CD4-positive, alpha-beta T cell treated with Interleukin-17A for 1 hour (primary cell): Measurements from ENCODE around the gene MYO5A.

Experiments used
- DNase-seq: peaks from one replicate; pipeline ENCODE4 v3.0.0-alpha.2; 2020

The MYO5A gene

GRCh38 chr15:52360229-52361203, 168.2 kb downstream of the MYO5A start:
- DNase-seq, result no peak

DNA sequence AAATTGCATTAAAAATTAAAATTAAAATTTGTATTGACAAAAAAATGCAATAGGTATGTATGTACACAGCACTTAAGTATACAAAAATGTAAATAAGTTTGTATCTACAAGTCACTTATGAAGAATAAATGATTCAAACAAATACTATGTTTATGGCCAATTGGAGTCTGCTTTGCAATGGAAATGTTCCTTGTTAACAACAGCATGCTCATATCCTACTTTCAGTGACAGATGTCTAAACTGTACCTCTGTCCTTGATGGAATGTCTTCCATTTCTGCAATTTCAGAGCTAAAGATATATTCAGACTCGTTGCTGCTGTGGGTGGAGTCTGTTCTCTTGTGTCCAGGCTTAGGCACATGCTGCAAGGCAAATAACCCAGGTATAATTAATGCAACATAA, 169.0 kb downstream of the MYO5A start:
- no peak for DNase-seq

DNA sequence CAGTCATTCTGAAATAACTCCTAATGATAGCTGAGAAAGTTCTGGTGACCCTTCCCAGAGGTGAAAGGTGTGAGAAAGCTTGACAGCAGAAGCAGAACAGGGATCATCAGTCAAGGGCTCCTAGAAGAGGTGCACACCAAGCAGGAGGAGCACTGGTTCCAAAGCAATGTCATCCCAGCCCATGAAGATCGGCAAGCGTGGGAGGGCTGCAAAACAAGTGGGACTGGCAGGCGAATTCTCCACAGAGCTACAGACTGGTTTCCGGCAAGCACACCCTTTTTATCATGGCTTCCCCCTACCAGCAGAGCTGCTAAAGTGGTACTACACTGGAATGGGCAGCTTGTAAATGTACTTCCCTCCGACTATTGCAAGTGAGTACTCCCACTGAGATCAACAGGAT, 170.7 kb downstream of the MYO5A start:
- DNase-seq, result no peak

- DNase-seq, result no peak
Observed at GRCh38 chr15:52352086-52352485, 176.6 kb downstream of the MYO5A start.

- DNase-seq, result no peak
Observed at GRCh38 chr15:52351206-52351908, 177.3 kb downstream of the MYO5A start.

DNA sequence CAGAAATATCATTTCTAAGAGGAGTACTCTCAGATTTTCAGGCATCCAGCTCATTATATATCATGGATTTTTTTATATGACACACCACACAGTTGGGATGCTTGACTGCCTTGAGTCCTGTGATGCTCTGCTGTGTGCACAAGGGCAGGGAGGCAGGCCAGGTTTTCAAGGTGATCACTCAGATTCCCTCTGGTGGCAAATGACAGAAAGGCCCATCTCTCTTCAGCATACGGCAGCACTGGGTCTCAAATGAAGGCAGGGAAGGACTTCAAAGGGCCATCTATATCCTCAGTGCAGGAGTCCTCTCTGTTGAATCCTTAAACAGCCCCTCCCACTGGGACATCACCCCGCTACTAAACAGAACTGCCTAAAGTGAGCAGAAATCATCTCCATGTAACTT, 178.3 kb downstream of the MYO5A start:
- DNase-seq, result no peak

GRCh38 chr15:52349052-52349700, 179.5 kb downstream of the MYO5A start:
- DNase-seq, result no peak

GRCh38 chr15:52348056-52348745, 180.5 kb downstream of the MYO5A start:
- DNase-seq, result no peak

GRCh38 chr15:52344592-52344991, 184.1 kb downstream of the MYO5A start:
- DNase-seq, result no peak

DNA sequence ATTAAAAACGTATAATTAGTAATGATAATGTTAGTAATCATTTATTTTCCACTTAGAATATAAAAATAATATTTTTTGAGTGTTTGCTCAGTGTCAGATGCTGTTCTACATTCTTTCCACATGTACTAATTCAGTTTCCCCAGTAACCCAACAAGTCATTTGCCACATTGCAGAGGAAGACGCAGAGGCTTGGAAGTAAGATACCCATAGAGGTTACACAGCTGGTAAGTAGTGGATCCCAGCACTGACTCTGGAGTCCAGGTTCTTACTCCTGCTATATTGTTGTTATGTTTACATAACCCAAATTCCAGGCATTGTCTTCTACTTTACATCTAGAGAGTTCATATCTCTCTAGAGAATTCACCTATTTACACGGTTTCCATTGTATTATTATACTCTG, 184.8 kb downstream of the MYO5A start:
- DNase-seq, result no peak

DNA sequence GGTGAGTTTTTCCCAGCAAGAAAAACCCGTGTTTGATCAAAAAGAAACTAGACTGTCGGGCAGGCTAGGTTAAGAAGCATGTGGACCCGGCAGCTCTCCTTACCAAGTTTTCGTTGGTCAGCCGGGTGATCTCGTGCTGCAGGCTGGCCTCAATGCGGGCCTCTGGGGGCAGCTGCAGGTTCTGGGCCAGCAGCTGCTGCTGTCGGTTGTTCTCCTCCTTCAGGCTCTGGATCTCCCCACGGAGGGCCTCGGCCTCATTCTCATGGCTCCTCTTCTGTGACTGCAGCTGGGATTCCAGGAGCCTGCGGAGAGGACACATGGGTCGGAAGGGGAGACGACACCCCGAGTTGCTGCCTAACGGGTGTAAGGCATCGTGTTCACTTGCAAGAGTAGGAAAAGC, 188.6 kb downstream of the MYO5A start:
- no peak for DNase-seq

DNA sequence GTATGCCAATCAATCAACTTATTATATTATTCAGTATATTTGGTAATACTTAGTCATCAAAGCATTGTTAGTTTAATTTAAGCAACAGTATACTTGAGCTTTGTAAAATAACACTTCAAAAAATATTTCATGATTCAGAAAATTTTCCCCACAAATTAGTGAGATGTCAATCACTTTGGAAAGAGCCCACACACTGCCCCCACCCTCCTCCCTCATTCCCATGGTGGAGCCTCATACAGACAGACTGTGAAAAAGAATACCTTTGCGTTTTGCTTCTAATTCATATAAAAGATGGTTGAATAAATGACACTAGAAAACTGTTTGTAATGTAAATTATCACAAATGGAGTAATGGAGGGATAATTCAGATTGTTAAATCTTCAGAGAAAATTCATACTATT, 189.8 kb downstream of the MYO5A start:
- no peak for DNase-seq

- no peak for DNase-seq
Observed at GRCh38 chr15:52338058-52338457, 190.6 kb downstream of the MYO5A start.

GRCh38 chr15:52337198-52337853, 191.4 kb downstream of the MYO5A start:
- DNase-seq, result no peak

GRCh38 chr15:52336529-52336928, 192.2 kb downstream of the MYO5A start:
- DNase-seq, result no peak

GRCh38 chr15:52334491-52335160, 194.1 kb downstream of the MYO5A start:
- no peak for DNase-seq

- DNase-seq, result peak; percentile 83
Observed at GRCh38 chr15:52331490-52332240, 197.0 kb downstream of the MYO5A start.

DNA sequence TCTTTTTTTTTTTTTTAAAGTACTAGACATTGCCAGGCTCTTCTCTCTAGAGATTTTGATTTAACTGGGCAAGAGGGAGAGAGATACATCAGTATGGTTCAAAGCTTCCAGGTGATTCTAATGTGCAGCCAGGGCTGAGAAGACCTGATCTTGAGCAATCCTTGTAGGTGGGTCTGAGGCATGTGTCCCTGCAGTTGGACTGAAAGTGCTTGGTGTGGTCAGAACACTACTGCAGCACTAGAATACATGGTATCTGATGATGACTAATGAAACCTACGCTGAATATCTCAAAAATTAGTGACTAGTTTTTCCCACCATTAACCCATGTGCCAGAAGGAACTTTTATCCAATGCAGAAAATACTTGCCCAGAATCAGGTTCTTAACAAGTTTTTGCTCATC, 198.7 kb downstream of the MYO5A start:
- no peak for DNase-seq

GRCh38 chr15:52329150-52329549, 199.5 kb downstream of the MYO5A start:
- no peak for DNase-seq

- DNase-seq, result no peak
Observed at GRCh38 chr15:52328680-52329079, 200.0 kb downstream of the MYO5A start.

DNA sequence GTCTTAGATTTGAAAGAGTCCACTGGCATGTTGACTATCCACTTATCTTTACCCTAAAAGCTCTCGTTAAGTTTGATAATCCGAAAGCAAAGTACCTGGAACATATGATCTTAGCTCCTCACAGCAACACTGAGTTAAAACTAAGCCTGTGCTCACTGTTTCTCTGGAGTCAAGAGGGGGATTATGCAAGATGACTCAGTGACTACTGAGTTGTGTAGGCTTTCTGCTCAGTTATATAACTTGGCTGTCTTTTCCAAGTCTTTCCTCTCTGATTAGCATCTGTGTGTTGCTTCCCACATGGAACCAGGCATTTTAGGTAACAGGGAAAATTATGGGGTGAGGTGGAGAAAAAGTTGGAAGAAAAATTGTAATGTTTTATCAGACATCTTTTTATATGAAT, 201.9 kb downstream of the MYO5A start:
- DNase-seq, result no peak
